ENCODE measurements around the gene HK3.

The HK3 gene, protein sequence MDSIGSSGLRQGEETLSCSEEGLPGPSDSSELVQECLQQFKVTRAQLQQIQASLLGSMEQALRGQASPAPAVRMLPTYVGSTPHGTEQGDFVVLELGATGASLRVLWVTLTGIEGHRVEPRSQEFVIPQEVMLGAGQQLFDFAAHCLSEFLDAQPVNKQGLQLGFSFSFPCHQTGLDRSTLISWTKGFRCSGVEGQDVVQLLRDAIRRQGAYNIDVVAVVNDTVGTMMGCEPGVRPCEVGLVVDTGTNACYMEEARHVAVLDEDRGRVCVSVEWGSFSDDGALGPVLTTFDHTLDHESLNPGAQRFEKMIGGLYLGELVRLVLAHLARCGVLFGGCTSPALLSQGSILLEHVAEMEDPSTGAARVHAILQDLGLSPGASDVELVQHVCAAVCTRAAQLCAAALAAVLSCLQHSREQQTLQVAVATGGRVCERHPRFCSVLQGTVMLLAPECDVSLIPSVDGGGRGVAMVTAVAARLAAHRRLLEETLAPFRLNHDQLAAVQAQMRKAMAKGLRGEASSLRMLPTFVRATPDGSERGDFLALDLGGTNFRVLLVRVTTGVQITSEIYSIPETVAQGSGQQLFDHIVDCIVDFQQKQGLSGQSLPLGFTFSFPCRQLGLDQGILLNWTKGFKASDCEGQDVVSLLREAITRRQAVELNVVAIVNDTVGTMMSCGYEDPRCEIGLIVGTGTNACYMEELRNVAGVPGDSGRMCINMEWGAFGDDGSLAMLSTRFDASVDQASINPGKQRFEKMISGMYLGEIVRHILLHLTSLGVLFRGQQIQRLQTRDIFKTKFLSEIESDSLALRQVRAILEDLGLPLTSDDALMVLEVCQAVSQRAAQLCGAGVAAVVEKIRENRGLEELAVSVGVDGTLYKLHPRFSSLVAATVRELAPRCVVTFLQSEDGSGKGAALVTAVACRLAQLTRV

GRCh38 chr5:176899296-176899891 lies at the start of gene HK3:
TSS of gene HK3 (minus strand) at chr5:176899346. CDS start at chr5:176896159, 3,187 bp downstream.
- DNase-seq (ENCODE audit: low read depth), result no peak
- TF ChIP-seq, protein P1, sequence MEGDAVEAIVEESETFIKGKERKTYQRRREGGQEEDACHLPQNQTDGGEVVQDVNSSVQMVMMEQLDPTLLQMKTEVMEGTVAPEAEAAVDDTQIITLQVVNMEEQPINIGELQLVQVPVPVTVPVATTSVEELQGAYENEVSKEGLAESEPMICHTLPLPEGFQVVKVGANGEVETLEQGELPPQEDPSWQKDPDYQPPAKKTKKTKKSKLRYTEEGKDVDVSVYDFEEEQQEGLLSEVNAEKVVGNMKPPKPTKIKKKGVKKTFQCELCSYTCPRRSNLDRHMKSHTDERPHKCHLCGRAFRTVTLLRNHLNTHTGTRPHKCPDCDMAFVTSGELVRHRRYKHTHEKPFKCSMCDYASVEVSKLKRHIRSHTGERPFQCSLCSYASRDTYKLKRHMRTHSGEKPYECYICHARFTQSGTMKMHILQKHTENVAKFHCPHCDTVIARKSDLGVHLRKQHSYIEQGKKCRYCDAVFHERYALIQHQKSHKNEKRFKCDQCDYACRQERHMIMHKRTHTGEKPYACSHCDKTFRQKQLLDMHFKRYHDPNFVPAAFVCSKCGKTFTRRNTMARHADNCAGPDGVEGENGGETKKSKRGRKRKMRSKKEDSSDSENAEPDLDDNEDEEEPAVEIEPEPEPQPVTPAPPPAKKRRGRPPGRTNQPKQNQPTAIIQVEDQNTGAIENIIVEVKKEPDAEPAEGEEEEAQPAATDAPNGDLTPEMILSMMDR (IDR thresholded peaks at IDR 0.05; ENCODE audit: insufficient read depth, low read depth, low read length, missing control alignments), result no peak
- H3K4me3 ChIP-seq (ENCODE audit: low read depth, low read length), result no peak within 1 kb of the TSS

GRCh38 chr5:176948458-176948857 lies 49.3 kb upstream of the HK3 start:
- TF ChIP-seq, protein P1 (IDR thresholded peaks at IDR 0.05; ENCODE audit: insufficient read depth, low read depth, low read length, missing control alignments), result no peak
- H3K4me3 ChIP-seq (ENCODE audit: low read depth, low read length), result no peak overlapping the region
- DNase-seq (ENCODE audit: low read depth), result no peak

DNA sequence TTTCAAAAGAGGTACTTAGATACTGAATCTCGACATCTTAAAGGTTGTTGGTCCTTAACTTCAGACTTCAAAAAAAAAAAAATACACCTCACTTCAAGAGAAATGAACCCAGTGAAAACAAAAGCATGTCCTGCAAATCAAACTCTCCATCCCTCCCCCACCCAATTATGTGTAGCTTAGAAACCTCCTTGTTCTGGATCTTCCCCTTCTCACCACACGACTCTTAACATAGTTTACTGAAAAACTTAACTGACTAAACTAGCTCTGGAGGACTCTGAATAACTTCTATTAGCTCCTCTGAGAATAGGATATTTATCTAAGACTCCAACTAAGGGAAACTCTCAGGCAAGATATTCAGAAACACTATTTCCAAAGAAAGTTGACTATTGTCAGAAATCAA lies 48.7 kb upstream of the HK3 start:
- TF ChIP-seq, protein P1 (IDR thresholded peaks at IDR 0.05; ENCODE audit: insufficient read depth, low read depth, low read length, missing control alignments), result no peak
- DNase-seq (ENCODE audit: low read depth), result no peak

GRCh38 chr5:176944268-176944667 lies 45.1 kb upstream of the HK3 start:
- H3K4me3 ChIP-seq (ENCODE audit: low read depth, low read length), result no peak overlapping the region
- TF ChIP-seq, protein P1 (IDR thresholded peaks at IDR 0.05; ENCODE audit: insufficient read depth, low read depth, low read length, missing control alignments), result no peak
- no peak for DNase-seq (ENCODE audit: low read depth)

More for the DNA sequence above, 48.7 kb upstream of the HK3 start:
- H3K4me3 ChIP-seq (ENCODE audit: low read depth, low read length), result no peak overlapping the region

- DNase-seq (ENCODE audit: low read depth), result no peak
- TF ChIP-seq, protein P1 (IDR thresholded peaks at IDR 0.05; ENCODE audit: insufficient read depth, low read depth, low read length, missing control alignments), result no peak
- H3K4me3 ChIP-seq (ENCODE audit: low read depth, low read length), result no peak overlapping the region
Observed at GRCh38 chr5:176943816-176944215, 44.7 kb upstream of the HK3 start.

DNA sequence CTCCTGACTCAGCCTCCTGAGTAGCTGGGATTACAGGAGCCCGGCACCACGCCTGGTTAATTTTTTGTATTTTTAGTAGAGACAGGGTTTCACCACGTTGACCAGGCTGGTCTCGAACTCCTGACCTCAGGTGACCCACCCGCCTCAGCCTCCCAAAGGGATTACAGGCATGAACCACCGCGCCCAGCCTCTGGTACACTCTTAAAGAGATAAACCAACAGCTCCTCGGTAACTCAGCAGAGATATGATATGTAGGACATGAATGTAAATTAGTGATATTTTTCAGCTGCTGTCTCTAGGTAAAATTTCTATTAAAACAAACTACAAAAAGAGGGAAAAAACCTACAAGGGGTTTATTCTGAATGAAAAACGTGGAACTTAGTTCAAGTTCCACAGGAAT lies 42.8 kb upstream of the HK3 start:
- no peak for DNase-seq (ENCODE audit: low read depth)
- TF ChIP-seq, protein P1 (IDR thresholded peaks at IDR 0.05; ENCODE audit: insufficient read depth, low read depth, low read length, missing control alignments), result no peak
- no peak overlapping the region for H3K4me3 ChIP-seq (ENCODE audit: low read depth, low read length)
